GM23338 (cell line): Measurements from ENCODE around the gene C11orf98. TPM values are rescaled to one million over a fixed set of nuclear protein-coding genes. Genes with fewer than 3 reads are reported as not detected.

Source experiments
- ATAC-seq: fragments of 200-7000 bp; cut with Tn5 transposase; 3 replicates; pipeline ENCODE4 v1.9.1; 2020
- DNase-seq: peaks from one replicate; pipeline ENCODE4 v3.0.0-alpha.2; 2015; ENCODE audit warnings: low spot score
- H2AFZ ChIP-seq: fragments of 200-600 bp; sonication (generic); 2 replicates; pipeline ENCODE4 v1.8.0; 2016; ENCODE audit warnings: antibody characterized with exemption, mild to moderate bottlenecking, moderate library complexity
- H3F3A ChIP-seq: fragments of 200-600 bp; sonication (generic); replicated peaks from 2 replicates; pipeline ENCODE4 v1.8.0; 2017; ENCODE audit warnings: antibody characterized with exemption, mixed run types, low read depth
- H3K27ac ChIP-seq: fragments of 200-600 bp; sonication (generic); 2 replicates; pipeline ENCODE4 v1.6.1; 2016; ENCODE audit warnings: low read depth
- H3K27me3 ChIP-seq: fragments of 200-600 bp; sonication (generic); 2 replicates; pipeline ENCODE4 v1.8.0; 2016; ENCODE audit warnings: mild to moderate bottlenecking, mixed run types, moderate library complexity; ENCODE audit not compliant: insufficient read depth
- H3K36me3 ChIP-seq: fragments of 200-600 bp; sonication (generic); 2 replicates; pipeline ENCODE4 v1.8.0; 2016; ENCODE audit warnings: mild to moderate bottlenecking; ENCODE audit not compliant: insufficient read depth
- H3K4me1 ChIP-seq: fragments of 200-600 bp; sonication (generic); 2 replicates; pipeline ENCODE4 v1.8.0; 2016; ENCODE audit warnings: mild to moderate bottlenecking, moderate library complexity; ENCODE audit not compliant: insufficient read depth
- H3K4me2 ChIP-seq: fragments of 200-600 bp; sonication (generic); 2 replicates; pipeline ENCODE4 v1.7.1; 2017; ENCODE audit warnings: mixed run types
- H3K4me3 ChIP-seq: fragments of 200-600 bp; sonication (generic); 2 replicates; pipeline ENCODE4 v1.6.1; 2016; ENCODE audit warnings: mixed run types
- H3K79me2 ChIP-seq: fragments of 200-600 bp; sonication (generic); replicated peaks from 2 replicates; pipeline ENCODE4 v1.8.0; 2017; ENCODE audit warnings: mild to moderate bottlenecking; ENCODE audit not compliant: insufficient read depth
- H3K9me2 ChIP-seq: fragments of 200-600 bp; sonication (generic); 2 replicates; pipeline ENCODE4 v1.8.0; 2017; ENCODE audit not compliant: insufficient read depth
- H4K20me1 ChIP-seq: fragments of 200-600 bp; sonication (generic); replicated peaks from 2 replicates; pipeline ENCODE4 v1.8.0; 2017; ENCODE audit warnings: mild to moderate bottlenecking; ENCODE audit not compliant: insufficient read depth
- H3K27ac Mint-ChIP-seq: 2 replicates; pipeline ENCODE4 v1.8.0; 2020; ENCODE audit warnings: inconsistent platforms, mild to moderate bottlenecking, moderate library complexity, mixed read lengths
- H3K27me3 Mint-ChIP-seq: 3 replicates; pipeline ENCODE4 v1.8.0; 2022; ENCODE audit warnings: low read depth, mild to moderate bottlenecking, moderate library complexity, mixed read lengths, inconsistent platforms; ENCODE audit not compliant: insufficient read depth, poor library complexity
- H3K36me3 Mint-ChIP-seq: 3 replicates; pipeline ENCODE4 v1.8.0; 2021; ENCODE audit warnings: low read depth, mild to moderate bottlenecking, inconsistent platforms, moderate library complexity, mixed read lengths
- H3K4me1 Mint-ChIP-seq: 3 replicates; pipeline ENCODE4 v1.8.0; 2020; ENCODE audit warnings: mild to moderate bottlenecking, inconsistent platforms, mixed read lengths
- H3K4me3 Mint-ChIP-seq: 3 replicates; pipeline ENCODE4 v1.8.0; 2021; ENCODE audit warnings: moderate library complexity, mild to moderate bottlenecking, inconsistent platforms, mixed read lengths
- H3K9me3 Mint-ChIP-seq: 3 replicates; pipeline ENCODE4 v1.8.0; 2020; ENCODE audit warnings: moderate library complexity, mild to moderate bottlenecking, inconsistent platforms, mixed read lengths
- CREB1 ChIP-seq: fragments of 250-450 bp; sonication (Bioruptor Pico); IDR thresholded peaks from 2 replicates; pipeline ENCODE4 v1.5.0; 2020; ENCODE audit warnings: low read depth, mild to moderate bottlenecking, moderate library complexity
- CTCF ChIP-seq, 2 experiments: fragments of 200-600 bp in 1 of 2; sonication (generic) in 1 of 2; conservative IDR thresholded peaks; 2 replicates each; pipeline versions ENCODE4 v1.5.1 to v1.6.1; 2016 to 2017; ENCODE audit warnings: antibody characterized with exemption in 2 of 2, low read depth in 2 of 2, mild to moderate bottlenecking in 2 of 2, moderate library complexity in 1 of 2
- ETS1 ChIP-seq: IDR thresholded peaks from 2 replicates; pipeline ENCODE4 v1.6.1; 2016; ENCODE audit warnings: antibody characterized with exemption
- EZH2 ChIP-seq: fragments of 200-600 bp; sonication (generic); IDR thresholded peaks from one replicate; pipeline ENCODE4 v1.8.0; 2017; ENCODE audit warnings: antibody characterized with exemption, mild to moderate bottlenecking, low read depth; ENCODE audit not compliant: unreplicated experiment
- EZH2phosphoT487 ChIP-seq: fragments of 200-600 bp; sonication (generic); IDR thresholded peaks from one replicate; pipeline ENCODE4 v1.8.1; 2018; ENCODE audit warnings: antibody characterized with exemption; ENCODE audit not compliant: unreplicated experiment
- JUNB ChIP-seq: IDR thresholded peaks from one replicate; pipeline ENCODE4 v1.6.1; 2016; ENCODE audit warnings: antibody characterized with exemption; ENCODE audit not compliant: unreplicated experiment
- NANOG ChIP-seq: IDR thresholded peaks from 2 replicates; pipeline ENCODE4 v1.6.1; 2016; ENCODE audit warnings: antibody characterized with exemption, borderline replicate concordance
- POLR2AphosphoS5 ChIP-seq: IDR thresholded peaks from 2 replicates; pipeline ENCODE4 v1.6.1; 2016; ENCODE audit warnings: antibody characterized with exemption, low read depth
- STAT1 ChIP-seq: IDR thresholded peaks from one replicate; pipeline ENCODE4 v1.6.1; 2016; ENCODE audit warnings: antibody characterized with exemption; ENCODE audit not compliant: unreplicated experiment
- ZNF114 ChIP-seq: fragments of 250-450 bp; sonication (Bioruptor Pico); IDR thresholded peaks from 2 replicates; pipeline ENCODE4 v1.5.0; 2020; ENCODE audit warnings: mild to moderate bottlenecking, moderate library complexity
- ZNF331 ChIP-seq: fragments of 250-450 bp; sonication (Bioruptor Pico); IDR thresholded peaks from 2 replicates; pipeline ENCODE4 v1.5.0; 2020; ENCODE audit warnings: low read depth, mild to moderate bottlenecking, moderate library complexity
- polyA plus RNA-seq: library from polyadenylated mRNA; unstranded; fragments of >200 nt; fragmentation: Nextera tagmentation; extraction: Ambion mirVana; gene quantifications from 2 replicates; pipeline ENCODE4 v1.2.1, GENCODE V29; 2016
- total RNA-seq: library from RNA; depleted of rRNA; stranded (reverse); fragments of >200 nt; shearing (Covaris generic); gene quantifications from 2 replicates; pipeline ENCODE4 v1.2.3, GENCODE V29; 2014
- TF ChIP-seq, protein P1 (sequence below): fragments of 250-450 bp; sonication (Bioruptor Pico); IDR thresholded peaks from 2 replicates; pipeline ENCODE4 v1.5.0; 2020; ENCODE audit warnings: mild to moderate bottlenecking, moderate library complexity
- TF ChIP-seq, protein P2 (sequence below): IDR thresholded peaks from one replicate; pipeline ENCODE4 v1.6.1; 2018; ENCODE audit warnings: antibody characterized with exemption; ENCODE audit not compliant: unreplicated experiment

The C11orf98 gene
- total and polyA plus RNA-seq, 2 experiments from 2014 or later, result 132 to 479 TPM

GRCh38 chr11:62707277-62707861 is 42.4 kb upstream of the C11orf98 start, which contains the start of the genes BSCL2 and GNG3:
Gene BSCL2 (minus strand): TSS chr11:62707424. CDS start chr11:62707195, 229 bp downstream.
Gene GNG3 (plus strand): TSS chr11:62707676. CDS start chr11:62708296, 620 bp downstream.
- peak within 1 kb of the TSS; percentile 82 for H3K4me3 ChIP-seq
- peak; percentile 69 for TF ChIP-seq POLR2AphosphoS5
- TF ChIP-seq, protein P1, sequence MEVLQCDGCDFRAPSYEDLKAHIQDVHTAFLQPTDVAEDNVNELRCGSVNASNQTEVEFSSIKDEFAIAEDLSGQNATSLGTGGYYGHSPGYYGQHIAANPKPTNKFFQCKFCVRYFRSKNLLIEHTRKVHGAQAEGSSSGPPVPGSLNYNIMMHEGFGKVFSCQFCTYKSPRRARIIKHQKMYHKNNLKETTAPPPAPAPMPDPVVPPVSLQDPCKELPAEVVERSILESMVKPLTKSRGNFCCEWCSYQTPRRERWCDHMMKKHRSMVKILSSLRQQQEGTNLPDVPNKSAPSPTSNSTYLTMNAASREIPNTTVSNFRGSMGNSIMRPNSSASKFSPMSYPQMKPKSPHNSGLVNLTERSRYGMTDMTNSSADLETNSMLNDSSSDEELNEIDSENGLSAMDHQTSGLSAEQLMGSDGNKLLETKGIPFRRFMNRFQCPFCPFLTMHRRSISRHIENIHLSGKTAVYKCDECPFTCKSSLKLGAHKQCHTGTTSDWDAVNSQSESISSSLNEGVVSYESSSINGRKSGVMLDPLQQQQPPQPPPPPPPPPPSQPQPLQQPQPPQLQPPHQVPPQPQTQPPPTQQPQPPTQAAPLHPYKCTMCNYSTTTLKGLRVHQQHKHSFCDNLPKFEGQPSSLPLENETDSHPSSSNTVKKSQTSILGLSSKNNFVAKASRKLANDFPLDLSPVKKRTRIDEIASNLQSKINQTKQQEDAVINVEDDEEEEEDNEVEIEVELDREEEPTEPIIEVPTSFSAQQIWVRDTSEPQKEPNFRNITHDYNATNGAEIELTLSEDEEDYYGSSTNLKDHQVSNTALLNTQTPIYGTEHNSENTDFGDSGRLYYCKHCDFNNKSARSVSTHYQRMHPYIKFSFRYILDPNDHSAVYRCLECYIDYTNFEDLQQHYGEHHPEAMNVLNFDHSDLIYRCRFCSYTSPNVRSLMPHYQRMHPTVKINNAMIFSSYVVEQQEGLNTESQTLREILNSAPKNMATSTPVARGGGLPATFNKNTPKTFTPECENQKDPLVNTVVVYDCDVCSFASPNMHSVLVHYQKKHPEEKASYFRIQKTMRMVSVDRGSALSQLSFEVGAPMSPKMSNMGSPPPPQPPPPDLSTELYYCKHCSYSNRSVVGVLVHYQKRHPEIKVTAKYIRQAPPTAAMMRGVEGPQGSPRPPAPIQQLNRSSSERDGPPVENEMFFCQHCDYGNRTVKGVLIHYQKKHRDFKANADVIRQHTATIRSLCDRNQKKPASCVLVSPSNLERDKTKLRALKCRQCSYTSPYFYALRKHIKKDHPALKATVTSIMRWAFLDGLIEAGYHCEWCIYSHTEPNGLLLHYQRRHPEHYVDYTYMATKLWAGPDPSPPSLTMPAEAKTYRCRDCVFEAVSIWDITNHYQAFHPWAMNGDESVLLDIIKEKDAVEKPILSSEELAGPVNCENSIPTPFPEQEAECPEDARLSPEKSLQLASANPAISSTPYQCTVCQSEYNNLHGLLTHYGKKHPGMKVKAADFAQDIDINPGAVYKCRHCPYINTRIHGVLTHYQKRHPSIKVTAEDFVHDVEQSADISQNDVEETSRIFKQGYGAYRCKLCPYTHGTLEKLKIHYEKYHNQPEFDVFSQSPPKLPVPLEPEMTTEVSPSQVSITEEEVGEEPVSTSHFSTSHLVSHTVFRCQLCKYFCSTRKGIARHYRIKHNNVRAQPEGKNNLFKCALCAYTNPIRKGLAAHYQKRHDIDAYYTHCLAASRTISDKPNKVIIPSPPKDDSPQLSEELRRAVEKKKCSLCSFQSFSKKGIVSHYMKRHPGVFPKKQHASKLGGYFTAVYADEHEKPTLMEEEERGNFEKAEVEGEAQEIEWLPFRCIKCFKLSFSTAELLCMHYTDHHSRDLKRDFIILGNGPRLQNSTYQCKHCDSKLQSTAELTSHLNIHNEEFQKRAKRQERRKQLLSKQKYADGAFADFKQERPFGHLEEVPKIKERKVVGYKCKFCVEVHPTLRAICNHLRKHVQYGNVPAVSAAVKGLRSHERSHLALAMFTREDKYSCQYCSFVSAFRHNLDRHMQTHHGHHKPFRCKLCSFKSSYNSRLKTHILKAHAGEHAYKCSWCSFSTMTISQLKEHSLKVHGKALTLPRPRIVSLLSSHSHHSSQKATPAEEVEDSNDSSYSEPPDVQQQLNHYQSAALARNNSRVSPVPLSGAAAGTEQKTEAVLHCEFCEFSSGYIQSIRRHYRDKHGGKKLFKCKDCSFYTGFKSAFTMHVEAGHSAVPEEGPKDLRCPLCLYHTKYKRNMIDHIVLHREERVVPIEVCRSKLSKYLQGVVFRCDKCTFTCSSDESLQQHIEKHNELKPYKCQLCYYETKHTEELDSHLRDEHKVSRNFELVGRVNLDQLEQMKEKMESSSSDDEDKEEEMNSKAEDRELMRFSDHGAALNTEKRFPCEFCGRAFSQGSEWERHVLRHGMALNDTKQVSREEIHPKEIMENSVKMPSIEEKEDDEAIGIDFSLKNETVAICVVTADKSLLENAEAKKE (CRISPR knock-in tag), result peak; percentile 81; the same call in 1 of the 2 replicates
- peak; percentile 50; the same call in 1 of the 2 replicates for TF ChIP-seq ETS1
- no peak for TF ChIP-seq NANOG
- TF ChIP-seq ZNF331 (CRISPR knock-in tag), result no peak
- TF ChIP-seq, protein P2, sequence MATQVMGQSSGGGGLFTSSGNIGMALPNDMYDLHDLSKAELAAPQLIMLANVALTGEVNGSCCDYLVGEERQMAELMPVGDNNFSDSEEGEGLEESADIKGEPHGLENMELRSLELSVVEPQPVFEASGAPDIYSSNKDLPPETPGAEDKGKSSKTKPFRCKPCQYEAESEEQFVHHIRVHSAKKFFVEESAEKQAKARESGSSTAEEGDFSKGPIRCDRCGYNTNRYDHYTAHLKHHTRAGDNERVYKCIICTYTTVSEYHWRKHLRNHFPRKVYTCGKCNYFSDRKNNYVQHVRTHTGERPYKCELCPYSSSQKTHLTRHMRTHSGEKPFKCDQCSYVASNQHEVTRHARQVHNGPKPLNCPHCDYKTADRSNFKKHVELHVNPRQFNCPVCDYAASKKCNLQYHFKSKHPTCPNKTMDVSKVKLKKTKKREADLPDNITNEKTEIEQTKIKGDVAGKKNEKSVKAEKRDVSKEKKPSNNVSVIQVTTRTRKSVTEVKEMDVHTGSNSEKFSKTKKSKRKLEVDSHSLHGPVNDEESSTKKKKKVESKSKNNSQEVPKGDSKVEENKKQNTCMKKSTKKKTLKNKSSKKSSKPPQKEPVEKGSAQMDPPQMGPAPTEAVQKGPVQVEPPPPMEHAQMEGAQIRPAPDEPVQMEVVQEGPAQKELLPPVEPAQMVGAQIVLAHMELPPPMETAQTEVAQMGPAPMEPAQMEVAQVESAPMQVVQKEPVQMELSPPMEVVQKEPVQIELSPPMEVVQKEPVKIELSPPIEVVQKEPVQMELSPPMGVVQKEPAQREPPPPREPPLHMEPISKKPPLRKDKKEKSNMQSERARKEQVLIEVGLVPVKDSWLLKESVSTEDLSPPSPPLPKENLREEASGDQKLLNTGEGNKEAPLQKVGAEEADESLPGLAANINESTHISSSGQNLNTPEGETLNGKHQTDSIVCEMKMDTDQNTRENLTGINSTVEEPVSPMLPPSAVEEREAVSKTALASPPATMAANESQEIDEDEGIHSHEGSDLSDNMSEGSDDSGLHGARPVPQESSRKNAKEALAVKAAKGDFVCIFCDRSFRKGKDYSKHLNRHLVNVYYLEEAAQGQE, result no peak
- no peak for TF ChIP-seq JUNB
- no peak for TF ChIP-seq EZH2phosphoT487
- peak; percentile 84 for TF ChIP-seq CREB1 (CRISPR knock-in tag)
- no peak for TF ChIP-seq CTCF (conservative IDR thresholded peaks at IDR 0.05; ENCODE audit: low read depth in 2 of 2)
- no peak for TF ChIP-seq STAT1
- TF ChIP-seq EZH2, result no peak
- no peak for TF ChIP-seq ZNF114 (CRISPR knock-in tag)
- Mint-ChIP-seq H3K27ac (peak within 1 kb of the TSS; percentile 95), H3K27me3 (peaks cover 27% of the 10 kb centered on the region), H3K4me3 (peak within 1 kb of the TSS; percentile 92), H3K9me3 (no peaks in the 10 kb centered on the region), H3K36me3 (peaks cover 37% of the 10 kb centered on the region), H3K4me1 (peaks cover 36% of the 10 kb centered on the region)
- H3K79me2 ChIP-seq, result peaks cover 9% of the 10 kb centered on the region
- no peaks in the 10 kb centered on the region for H3K9me2 ChIP-seq
- DNase-seq (peak; percentile 99), ATAC-seq (peak; percentile 62)
- H3F3A ChIP-seq, result peaks cover 54% of the 10 kb centered on the region
- no peaks in the 10 kb centered on the region; the same call in 1 of the 2 replicates for H4K20me1 ChIP-seq
- peaks cover 28% of the 10 kb centered on the region for H3K4me1 ChIP-seq
- H3K27me3 ChIP-seq, result no peaks in the 10 kb centered on the region
- peaks cover 13% of the 10 kb centered on the region for H3K36me3 ChIP-seq
- H2AFZ ChIP-seq, result no peak within 1 kb of the TSS
- H3K4me2 ChIP-seq, result peak within 1 kb of the TSS; percentile 95
- H3K27ac ChIP-seq, result peak within 1 kb of the TSS; percentile 60
